Endometrial microvascular endothelial cells (primary cell): ENCODE measurements around the gene SGSM2. TPM values are rescaled to one million over a fixed set of nuclear protein-coding genes. Genes with fewer than 3 reads are reported as not detected.

Experiments
- in situ Hi-C: cut with HindIII; loops from 2 replicates; pipeline ENCODE4 v1.10.0; 2017; ENCODE audit warnings: low sequenced_read_pairs, low pct_unique_long_range_greater_than_20kb; ENCODE audit errors: inconsistent ontology term
- total RNA-seq: library from RNA; depleted of rRNA; stranded (reverse); fragments of >200 nt; gene quantifications from one replicate; pipeline ENCODE4 v1.2.3, GENCODE V29; 2015; ENCODE audit errors: inconsistent ontology term

The SGSM2 gene
- total RNA-seq, 1 donor from 2014 or later = 34.8 TPM

- in situ Hi-C loops = no loop called here
Measured at GRCh38 chr17:2363318-2363717, 26.0 kb downstream of the SGSM2 start.

- in situ Hi-C loops = no loop called here
Measured at GRCh38 chr17:2363851-2364762, 26.8 kb downstream of the SGSM2 start.

GRCh38 chr17:2364763-2365116 lies 27.4 kb downstream of the SGSM2 start:
- in situ Hi-C loops = no loop called here

DNA sequence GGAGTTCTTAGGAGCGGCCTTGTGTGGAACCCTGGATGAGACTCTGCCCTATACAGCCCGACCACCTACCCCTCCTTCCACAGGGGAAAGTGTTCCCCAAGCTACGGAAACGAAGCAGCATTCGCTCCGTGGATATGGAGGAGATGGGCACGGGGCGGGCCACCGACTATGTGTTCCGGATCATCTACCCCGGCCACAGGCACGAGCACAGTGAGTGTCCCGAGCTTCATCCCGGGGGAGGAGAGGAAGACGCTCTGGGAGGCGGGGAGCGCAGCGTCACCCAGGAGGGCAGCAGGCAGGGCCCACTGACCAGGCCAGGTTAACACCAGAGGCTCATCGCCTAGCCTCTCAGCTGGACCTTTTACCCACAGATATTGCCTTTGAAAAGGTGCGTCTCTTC lies 27.8 kb downstream of the SGSM2 start:
- in situ Hi-C loops = no loop called here

DNA sequence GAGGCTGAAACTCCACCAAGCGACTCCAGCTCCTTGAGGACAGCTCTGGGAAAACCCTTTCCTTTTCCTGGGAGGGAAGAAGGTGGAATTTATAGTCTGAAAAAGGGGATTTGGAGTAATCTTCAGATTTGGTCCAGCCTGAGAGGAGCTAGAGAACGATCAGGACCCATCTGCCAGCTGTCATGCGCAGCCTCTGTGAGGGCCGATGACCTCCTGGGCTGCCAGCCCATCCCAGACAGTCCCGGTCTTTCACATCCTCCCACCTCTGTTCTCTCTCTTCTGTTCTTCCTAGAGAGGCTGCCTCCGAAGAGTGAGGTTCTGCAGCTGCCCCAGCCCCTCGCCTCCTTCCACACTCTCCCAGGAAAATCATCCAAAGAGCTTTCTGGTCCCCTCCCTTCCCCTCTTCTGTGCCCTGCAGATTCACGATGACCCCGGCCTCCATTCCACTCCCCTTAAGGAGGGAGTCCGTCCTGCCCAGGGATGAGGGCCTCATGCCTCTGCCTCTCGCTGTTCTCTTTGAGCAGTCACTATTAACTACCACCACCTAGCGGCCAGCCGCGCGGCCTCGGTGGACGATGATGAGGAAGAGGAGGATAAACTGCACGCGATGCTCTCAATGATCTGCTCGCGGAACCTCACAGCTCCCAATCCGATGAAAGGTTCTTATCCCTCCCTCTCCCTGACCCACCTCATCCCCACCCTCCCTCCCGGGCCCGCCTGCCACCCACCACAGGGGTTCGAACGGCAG lies 29.6 kb downstream of the SGSM2 start:
- in situ Hi-C loops = no loop called here

GRCh38 chr17:2368359-2368758 lies 31.1 kb downstream of the SGSM2 start:
- in situ Hi-C loops = no loop called here

- in situ Hi-C loops = no loop called here
Measured at GRCh38 chr17:2369039-2369438, 31.7 kb downstream of the SGSM2 start.

DNA sequence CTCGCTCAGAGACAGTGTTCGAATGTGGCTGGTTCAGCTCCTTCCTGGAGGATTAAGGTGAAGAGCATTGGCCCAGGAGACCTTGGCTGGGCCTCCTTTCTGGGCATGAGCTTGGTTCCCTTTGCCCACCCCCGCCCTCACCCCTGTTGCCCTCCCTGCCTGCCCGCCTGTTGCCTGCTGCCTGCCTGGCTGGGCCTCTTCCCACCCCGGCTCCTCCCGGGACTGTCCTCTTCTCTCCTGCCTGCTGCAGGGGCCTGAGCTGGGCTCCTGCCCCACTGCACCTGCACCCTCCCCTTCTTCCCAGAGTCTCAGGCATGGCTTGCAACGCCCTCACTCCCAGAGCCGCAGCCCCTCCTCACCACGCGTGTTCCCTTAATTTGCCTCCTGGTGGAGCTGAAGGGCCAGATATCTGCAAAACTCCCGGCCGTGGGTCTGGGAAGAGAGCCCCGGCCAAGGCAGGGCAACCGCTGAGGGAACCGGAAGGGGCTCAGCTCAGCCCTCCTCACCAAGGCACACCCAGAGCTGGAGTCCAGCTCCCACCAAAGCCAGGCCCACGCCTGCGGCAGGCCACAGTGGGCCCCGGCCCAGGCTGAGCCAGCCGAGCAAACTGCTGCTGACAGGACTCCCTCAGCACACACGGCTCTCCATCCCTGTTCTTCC lies 32.4 kb downstream of the SGSM2 start:
- in situ Hi-C loops = no loop called here

GRCh38 chr17:2370211-2370589 lies 32.9 kb downstream of the SGSM2 start:
- in situ Hi-C loops = no loop called here

DNA sequence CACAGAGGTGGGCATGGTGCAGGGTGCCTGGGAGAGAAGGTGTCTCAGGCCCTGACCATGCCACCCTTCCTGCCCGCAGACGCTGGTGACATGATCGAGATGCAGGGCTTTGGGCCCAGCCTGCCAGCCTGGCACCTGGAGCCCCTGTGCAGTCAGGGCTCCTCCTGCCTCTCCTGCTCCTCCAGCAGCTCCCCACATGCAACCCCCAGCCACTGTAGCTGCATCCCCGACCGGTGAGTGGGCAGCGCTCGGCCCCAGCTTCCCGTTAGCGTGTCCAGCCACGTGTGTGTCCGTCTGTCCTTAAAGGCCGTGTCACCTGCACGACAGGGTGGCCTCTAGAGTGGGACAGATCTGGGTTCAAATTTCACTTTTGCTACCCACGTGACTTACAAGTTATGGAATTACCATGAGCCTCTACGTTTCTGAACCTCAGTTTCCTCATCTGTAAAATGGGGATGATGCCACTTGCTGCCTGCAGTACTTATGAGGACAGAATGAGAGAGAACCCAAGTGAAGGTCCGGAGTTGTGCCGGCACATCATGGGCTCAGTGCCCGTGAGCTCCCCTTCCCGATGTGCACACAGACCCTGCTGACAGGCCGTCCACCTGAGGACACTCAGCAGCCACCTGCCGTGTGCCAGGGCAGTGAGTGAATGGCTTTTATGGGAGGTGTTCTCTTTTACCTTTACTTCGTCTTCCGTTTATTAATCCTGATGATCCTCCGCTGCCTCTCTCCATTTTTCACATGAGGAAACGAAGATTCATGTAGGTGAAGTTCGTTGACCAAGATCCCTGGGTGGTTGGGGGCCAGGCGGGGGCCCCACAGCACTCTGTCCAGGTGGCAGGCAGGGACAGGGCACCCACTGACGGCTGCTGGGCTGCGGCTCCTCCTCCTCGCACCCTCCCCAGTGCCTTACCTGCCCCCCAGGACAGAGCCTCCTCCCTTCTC lies 34.2 kb downstream of the SGSM2 start:
- in situ Hi-C loops = no loop called here

DNA sequence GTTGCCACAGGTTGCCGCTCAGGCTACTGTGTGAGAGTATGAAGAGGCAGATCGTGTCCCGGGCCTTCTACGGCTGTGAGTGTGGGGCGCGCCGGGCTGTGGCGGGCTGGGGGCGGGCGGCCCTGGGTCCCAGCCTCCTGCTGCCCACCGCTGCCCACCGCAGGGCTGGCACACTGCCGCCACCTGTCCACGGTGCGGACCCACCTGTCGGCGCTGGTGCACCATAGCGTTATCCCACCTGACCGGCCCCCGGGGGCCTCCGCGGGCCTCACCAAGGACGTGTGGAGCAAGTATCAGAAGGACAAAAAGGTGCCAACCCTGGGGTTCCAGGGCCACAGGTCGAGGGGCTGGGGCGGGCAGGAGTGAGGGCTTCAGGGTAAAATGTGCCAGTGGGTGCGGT lies 34.9 kb downstream of the SGSM2 start:
- in situ Hi-C loops = no loop called here

DNA sequence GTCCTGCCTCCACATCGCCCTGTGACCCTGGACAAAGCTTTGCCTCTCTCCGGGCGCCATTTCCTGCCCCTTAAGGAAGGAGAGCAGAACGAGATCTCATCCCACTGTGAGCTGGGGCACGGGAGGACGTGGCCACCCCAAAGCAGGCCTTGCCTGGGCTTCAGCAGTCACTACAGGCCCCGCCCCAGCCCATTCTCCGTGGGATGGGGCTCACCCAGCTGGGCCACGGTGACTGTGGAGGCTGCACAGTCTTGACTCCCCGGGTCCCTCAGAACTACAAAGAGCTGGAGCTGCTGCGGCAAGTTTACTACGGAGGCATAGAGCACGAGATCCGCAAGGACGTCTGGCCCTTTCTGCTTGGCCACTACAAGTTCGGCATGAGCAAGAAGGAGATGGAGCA lies 35.4 kb downstream of the SGSM2 start:
- in situ Hi-C loops = no loop called here

- in situ Hi-C loops = no loop called here
Measured at GRCh38 chr17:2373179-2373578, 35.9 kb downstream of the SGSM2 start.

DNA sequence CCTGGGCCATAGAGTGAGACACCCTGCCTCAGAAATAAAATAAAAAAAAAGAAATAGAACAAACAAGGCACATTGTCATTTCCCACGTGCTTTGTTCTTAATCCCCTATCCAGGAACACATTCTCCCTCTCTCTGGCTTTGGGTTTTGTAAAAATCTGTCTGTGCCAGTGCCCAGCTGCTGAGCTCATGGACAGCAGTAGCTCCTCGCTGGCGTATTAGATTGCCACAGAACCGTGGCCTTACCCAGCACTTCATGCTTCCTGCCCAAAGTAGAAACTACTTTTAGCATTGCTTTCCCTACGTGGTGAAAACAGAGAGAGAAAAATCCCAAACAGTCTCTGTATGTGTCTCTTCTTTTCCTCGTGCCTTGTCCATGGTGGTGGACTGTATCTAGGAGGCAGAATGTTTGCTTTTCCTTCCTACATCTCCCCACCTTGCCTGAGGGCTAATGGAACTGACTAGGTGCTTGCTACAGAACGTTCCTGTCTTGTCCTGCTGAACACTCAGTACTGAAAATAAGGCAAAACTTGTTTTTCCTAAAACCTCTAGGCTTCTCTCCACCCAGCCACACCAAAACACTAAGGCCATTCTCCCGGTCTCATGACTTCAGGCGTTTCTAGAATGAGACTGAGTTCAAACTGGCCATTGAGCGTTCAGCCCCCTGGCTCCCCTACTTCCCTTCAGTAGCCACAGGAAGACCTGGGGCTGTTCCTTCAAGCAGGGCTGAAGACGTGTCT lies 37.4 kb downstream of the SGSM2 start:
- in situ Hi-C loops = no loop called here

DNA sequence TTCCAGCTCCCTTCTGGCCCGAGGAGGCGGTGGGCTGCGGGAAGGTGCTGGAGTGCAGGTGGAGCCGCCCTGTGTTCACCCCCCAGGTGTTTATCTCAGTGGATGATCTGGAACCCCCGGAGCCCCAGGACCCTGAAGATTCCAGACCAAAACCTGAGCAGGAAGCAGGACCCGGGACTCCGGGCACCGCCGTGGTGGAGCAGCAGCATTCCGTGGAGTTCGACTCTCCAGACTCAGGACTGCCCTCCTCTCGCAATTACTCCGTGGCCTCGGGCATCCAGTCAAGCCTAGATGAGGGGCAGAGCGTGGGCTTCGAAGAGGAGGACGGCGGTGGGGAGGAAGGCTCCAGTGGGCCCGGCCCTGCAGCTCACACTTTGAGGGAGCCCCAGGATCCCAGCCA lies 38.1 kb downstream of the SGSM2 start:
- in situ Hi-C loops = no loop called here

DNA sequence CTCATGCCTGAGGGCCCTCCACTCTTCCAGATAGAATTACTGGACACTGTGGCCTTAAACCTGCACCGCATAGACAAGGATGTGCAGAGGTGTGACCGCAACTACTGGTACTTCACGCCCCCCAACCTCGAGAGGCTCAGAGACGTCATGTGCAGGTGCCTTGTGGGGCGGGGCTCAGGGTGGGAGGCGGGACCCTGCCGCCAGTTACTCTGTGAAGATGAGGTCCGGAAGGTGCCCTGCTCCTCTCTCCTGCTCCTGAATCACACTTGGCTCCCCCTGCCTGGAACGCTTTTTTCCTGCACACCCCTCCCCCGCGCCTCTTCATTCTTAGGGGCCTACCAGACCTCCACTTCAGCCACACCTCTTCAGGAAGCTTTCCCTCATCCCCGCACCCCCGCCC lies 38.8 kb downstream of the SGSM2 start:
- in situ Hi-C loops = no loop called here

DNA sequence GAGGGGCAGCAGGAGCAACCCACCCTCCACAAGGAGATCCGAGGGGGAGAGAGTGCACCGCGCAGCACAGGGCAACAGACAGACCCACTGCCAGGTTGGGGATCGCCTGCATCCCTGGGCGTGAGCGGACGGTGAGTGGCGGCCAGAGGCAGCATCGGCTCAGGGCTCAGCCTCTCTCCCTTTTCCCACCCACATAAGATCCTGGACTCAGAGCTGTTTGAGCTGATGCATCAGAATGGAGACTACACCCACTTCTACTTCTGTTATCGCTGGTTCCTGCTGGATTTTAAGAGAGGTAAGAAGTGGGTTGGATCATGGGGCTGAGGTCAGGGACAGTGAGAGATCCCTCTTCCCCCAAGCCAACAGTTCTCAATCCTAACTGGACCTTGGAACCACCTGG lies 40.4 kb downstream of the SGSM2 start:
- in situ Hi-C loops = no loop called here

DNA sequence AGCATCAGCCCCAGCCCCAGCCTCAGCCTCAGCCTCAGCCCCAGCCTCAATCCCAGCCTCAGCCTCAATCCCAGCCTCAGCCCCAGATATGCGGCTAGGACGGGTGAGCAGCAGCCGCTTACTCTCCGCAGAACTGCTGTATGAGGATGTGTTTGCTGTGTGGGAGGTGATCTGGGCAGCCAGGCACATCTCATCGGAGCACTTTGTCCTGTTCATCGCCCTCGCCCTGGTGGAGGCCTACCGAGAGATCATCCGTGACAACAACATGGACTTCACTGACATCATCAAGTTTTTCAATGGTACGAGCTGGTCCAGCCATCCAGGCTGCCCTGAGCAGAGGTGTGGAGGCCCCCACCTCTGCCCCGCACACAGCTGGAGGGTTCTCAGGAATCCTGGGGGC lies 41.6 kb downstream of the SGSM2 start:
- in situ Hi-C loops = no loop called here
